ENCODE data around the gene TMEM127. TPM values are rescaled to one million over a fixed set of nuclear protein-coding genes. Genes with fewer than 3 reads are reported as not detected.

The TMEM127 gene
- total and polyA plus RNA-seq, 2 donors from 2014 or later = 37.4 to 72.3 TPM

DNA sequence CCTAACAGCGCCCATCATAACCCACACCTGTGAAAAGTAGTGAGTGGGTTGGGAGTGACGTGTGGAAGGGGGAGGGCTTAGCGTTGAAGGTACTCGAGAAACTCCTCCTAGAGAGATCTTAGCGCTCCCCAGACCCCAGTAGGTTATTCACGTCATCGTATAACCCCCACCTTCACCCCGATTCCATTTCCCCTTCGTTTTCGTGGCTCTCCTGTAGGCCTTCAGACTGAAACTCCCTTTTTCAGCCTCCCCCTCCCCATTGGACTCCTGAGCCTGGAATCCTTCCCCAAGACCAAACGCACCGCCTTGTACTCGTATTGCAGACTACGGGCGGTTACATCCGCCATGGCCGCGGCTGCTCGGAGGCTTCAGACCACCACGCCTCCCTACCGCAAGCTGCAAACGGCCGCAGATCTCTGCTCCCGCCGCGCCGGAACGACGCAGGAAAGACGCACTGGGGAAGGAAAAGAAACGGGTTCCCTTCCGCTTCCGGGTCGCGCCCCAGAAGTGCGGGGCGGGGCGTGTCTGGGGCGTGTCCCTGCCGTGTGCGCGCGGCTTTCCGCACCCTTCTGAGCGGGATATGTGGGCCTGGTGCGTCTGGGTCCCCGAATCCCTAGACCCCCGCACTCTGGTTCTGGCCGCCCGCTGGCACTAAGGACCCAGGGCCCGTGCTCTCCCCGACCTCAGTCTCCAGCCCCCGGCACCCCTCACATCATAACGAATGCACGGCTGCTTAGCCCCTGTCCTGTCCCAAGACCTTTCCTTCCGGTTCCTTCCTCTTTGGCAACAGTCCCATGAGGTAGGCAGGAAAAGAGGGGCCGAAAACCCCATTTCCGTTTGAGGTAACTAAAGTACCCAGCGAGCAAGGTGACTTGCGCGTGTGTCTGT lies 39.5 kb upstream of the TMEM127 start, which contains the start of gene SNRNP200:
Gene SNRNP200 (minus strand): TSS at position 456 of the 888 bp plus-strand sequence. CDS start 109 bp downstream, at position 347.
- H3K27me3 ChIP-seq (ENCODE audit: control insufficient read depth, insufficient read depth, low read length) = no peaks in the 10 kb centered on the region
- peaks cover 0 to 11% (median 9%) of the 10 kb centered on the region in 3 donors for H3K4me1 ChIP-seq (ENCODE audit: control insufficient read depth in 2 of 3, insufficient read depth in 2 of 3, low read depth in 1 of 3, low read length in 3 of 3)
- no peaks in the 10 kb centered on the region for H3K9me3 ChIP-seq (ENCODE audit: control insufficient read depth in 2 of 3, insufficient read depth in 1 of 3, low read length in 3 of 3)
- peak within 1 kb of the TSS; percentile 9 to 94 (median 87) for H3K9ac ChIP-seq (ENCODE audit: low read length in 3 of 3)
- no peak for FAIRE-seq
- H3K4me3 ChIP-seq (ENCODE audit: low read length in 3 of 3) = peak within 1 kb of the TSS; percentile 91 to 99 (median 94)
- peak; percentile 87 to 95 (median 91) for DNase-seq
- peaks cover 14 to 34% (median 25%) of the 10 kb centered on the region in 3 donors for H3K36me3 ChIP-seq (ENCODE audit: control insufficient read depth in 2 of 3, insufficient read depth in 3 of 3, low read length in 3 of 3)
- peak within 1 kb of the TSS; percentile 5 to 61 for H3K27ac ChIP-seq (ENCODE audit: low read depth in 2 of 2, low read length in 2 of 2)
- TF ChIP-seq, protein P1, sequence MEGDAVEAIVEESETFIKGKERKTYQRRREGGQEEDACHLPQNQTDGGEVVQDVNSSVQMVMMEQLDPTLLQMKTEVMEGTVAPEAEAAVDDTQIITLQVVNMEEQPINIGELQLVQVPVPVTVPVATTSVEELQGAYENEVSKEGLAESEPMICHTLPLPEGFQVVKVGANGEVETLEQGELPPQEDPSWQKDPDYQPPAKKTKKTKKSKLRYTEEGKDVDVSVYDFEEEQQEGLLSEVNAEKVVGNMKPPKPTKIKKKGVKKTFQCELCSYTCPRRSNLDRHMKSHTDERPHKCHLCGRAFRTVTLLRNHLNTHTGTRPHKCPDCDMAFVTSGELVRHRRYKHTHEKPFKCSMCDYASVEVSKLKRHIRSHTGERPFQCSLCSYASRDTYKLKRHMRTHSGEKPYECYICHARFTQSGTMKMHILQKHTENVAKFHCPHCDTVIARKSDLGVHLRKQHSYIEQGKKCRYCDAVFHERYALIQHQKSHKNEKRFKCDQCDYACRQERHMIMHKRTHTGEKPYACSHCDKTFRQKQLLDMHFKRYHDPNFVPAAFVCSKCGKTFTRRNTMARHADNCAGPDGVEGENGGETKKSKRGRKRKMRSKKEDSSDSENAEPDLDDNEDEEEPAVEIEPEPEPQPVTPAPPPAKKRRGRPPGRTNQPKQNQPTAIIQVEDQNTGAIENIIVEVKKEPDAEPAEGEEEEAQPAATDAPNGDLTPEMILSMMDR (IDR thresholded peaks at IDR 0.05; ENCODE audit: borderline replicate concordance, extremely low read depth, insufficient read depth) = no peak
- intact Hi-C loops (cut with DNase I) = no loop called here

DNA sequence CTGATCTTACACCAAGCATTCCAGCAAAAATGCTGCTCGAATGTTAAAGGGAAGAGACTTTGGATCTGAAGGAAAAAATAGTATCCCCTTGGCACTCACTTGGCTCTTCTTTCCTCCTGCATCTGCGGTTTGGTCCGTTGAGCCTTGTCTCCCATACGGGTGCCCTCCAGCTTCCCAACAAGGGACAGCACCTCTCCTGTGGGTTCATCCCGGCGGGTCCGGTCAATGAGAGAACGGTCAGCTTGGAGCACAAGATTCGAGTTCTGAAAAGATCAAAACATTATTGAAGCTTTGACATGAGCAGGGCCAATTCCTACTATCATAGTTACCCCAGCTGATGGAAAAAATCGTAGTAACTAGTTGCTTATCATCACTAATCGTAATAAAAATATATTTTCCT lies 38.8 kb upstream of the TMEM127 start:
- Histone ChIP-seq H3K4me3 (ENCODE audit: low read length in 3 of 3) (peak overlapping the region; percentile 91 to 99 (median 94)), H3K36me3 (ENCODE audit: control insufficient read depth in 2 of 3, insufficient read depth in 3 of 3, low read length in 3 of 3) (peaks cover 18 to 39% (median 28%) of the 10 kb centered on the region in 3 donors), H3K9me3 (ENCODE audit: control insufficient read depth in 2 of 3, insufficient read depth in 1 of 3, low read length in 3 of 3) (no peaks in the 10 kb centered on the region), H3K4me1 (ENCODE audit: control insufficient read depth in 2 of 3, insufficient read depth in 2 of 3, low read depth in 1 of 3, low read length in 3 of 3) (peaks cover 0 to 11% (median 9%) of the 10 kb centered on the region in 3 donors), H3K27me3 (ENCODE audit: control insufficient read depth, insufficient read depth, low read length) (no peaks in the 10 kb centered on the region), H3K9ac (ENCODE audit: low read length in 3 of 3) (peak overlapping the region; percentile 9 to 94 (median 87)), H3K27ac (ENCODE audit: low read depth in 2 of 2, low read length in 2 of 2) (no peak overlapping the region)
- intact Hi-C loops (cut with DNase I) = no loop called here
- DNase-seq = no peak
- no peak for FAIRE-seq
- TF ChIP-seq, protein P1 (IDR thresholded peaks at IDR 0.05; ENCODE audit: borderline replicate concordance, extremely low read depth, insufficient read depth) = no peak

DNA sequence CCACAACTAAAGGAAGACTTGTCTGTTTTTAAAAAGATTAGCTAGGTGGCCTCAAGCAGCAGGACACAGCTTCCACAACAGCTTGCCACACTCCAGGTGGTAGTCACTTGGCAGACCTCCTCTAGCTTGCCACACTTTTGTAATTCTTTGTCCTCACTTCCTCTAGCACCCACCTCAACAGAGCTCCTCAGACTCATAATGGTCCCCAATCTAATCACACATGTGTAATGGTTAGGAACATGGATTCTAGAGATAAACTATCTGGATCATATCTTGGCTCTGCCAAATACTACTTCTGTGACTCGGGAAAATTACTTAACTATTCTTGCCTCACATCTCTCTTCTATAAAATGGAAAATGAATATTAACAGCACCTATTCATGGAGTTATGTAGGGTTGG lies 36.1 kb upstream of the TMEM127 start:
- TF ChIP-seq, protein P1 (IDR thresholded peaks at IDR 0.05; ENCODE audit: borderline replicate concordance, extremely low read depth, insufficient read depth) = no peak
- H3K27me3 ChIP-seq (ENCODE audit: control insufficient read depth, insufficient read depth, low read length) = no peaks in the 10 kb centered on the region
- no peak overlapping the region for H3K9ac ChIP-seq (ENCODE audit: low read length in 3 of 3)
- no peak for DNase-seq
- H3K36me3 ChIP-seq (ENCODE audit: control insufficient read depth in 2 of 3, insufficient read depth in 3 of 3, low read length in 3 of 3) = peaks cover 29 to 67% (median 55%) of the 10 kb centered on the region in 3 donors
- no peak for FAIRE-seq
- H3K4me1 ChIP-seq (ENCODE audit: control insufficient read depth in 2 of 3, insufficient read depth in 2 of 3, low read depth in 1 of 3, low read length in 3 of 3) = peaks cover 0 to 11% (median 9%) of the 10 kb centered on the region in 3 donors
- H3K9me3 ChIP-seq (ENCODE audit: control insufficient read depth in 2 of 3, insufficient read depth in 1 of 3, low read length in 3 of 3) = no peaks in the 10 kb centered on the region
- intact Hi-C loops (cut with DNase I) = no loop called here
- H3K27ac ChIP-seq (ENCODE audit: low read depth in 2 of 2, low read length in 2 of 2) = no peak overlapping the region
- H3K4me3 ChIP-seq (ENCODE audit: low read length in 3 of 3) = no peak overlapping the region
